Right lobe of liver (tissue), 6 donors: ENCODE measurements around the gene CRYBB1. TPM values are rescaled to one million over a fixed set of nuclear protein-coding genes. Genes with fewer than 3 reads are reported as not detected.

Experiments used
- ATAC-seq, 4 donors: fragments of 200-7000 bp; cut with Tn5 transposase; one replicate each; pipeline ENCODE4 v1.9.1; 2020; ENCODE audit warnings: mild to moderate bottlenecking in 4 of 4, moderate library complexity in 4 of 4
- DNase-seq, 3 donors: peaks; one replicate each; pipeline ENCODE4 v3.0.0-alpha.2; 2020
- H3K27ac ChIP-seq, 3 donors: fragments of 200-600 bp; one replicate each; pipeline ENCODE4 v1.8.0; 2022
- H3K27me3 ChIP-seq, 2 donors: fragments of 200-600 bp; one replicate each; pipeline ENCODE4 v1.8.0; 2022
- H3K36me3 ChIP-seq, 4 donors: fragments of 200-600 bp; sonication (generic) in 1 of 4; one replicate each; pipeline versions ENCODE4 v1.5.1 to v1.8.0; 2017 to 2022; ENCODE audit warnings: control low read depth in 1 of 4
- H3K4me1 ChIP-seq, 4 donors: fragments of 200-600 bp; sonication (generic) in 1 of 4; one replicate each; pipeline versions ENCODE4 v1.5.1 to v1.8.0; 2017 to 2022; ENCODE audit warnings: control low read depth in 1 of 4
- H3K4me3 ChIP-seq, 3 donors: fragments of 200-600 bp; one replicate each; pipeline ENCODE4 v1.8.0; 2022
- H3K9me3 ChIP-seq, 4 donors: fragments of 200-600 bp; sonication (generic) in 1 of 4; one replicate each; pipeline versions ENCODE4 v1.5.1 to v1.8.0; 2017 to 2022; ENCODE audit warnings: control low read depth in 1 of 4
- CTCF ChIP-seq, 4 donors: fragments of 200-600 bp in 3 of 4; fragments of 450-650 bp in 1 of 4; IDR thresholded peaks; one replicate each; pipeline versions ENCODE4 v1.5.1 to v1.8.0; 2016 to 2022; ENCODE audit warnings: antibody characterized with exemption in 4 of 4, mild to moderate bottlenecking in 2 of 4
- POLR2A ChIP-seq: fragments of 450-650 bp; IDR thresholded peaks from one replicate; pipeline ENCODE4 v1.6.1; 2017; ENCODE audit warnings: antibody characterized with exemption, mild to moderate bottlenecking
- WGBS: methylation state at CpG from one replicate; pipeline ENCODE4 v1.1.6; 2018; ENCODE audit warnings: low coverage, low lambda C conversion rate; ENCODE audit not compliant: insufficient coverage; ENCODE audit errors: missing lambda C conversion rate; 5-methylcytosine and 5-hydroxymethylcytosine counted together
- intact Hi-C, 2 donors: fragments of 100-400 bp; cut with DNase I; formaldehyde crosslinking; loops; one replicate each; pipeline versions ENCODE4 v1.11.2 to v1.14.1; 2022
- long read RNA-seq: library from polyadenylated mRNA; unstranded; transcript quantifications from one replicate; pipeline ENCODE4 v2.0.0, GENCODE V29; 2019
- total RNA-seq, 6 experiments: library from RNA; depleted of rRNA in 2 of 6; stranded (reverse); fragments of >200 nt in 2 of 6; fragmentation: NEBNext Ultra II Directional in 3 of 6; extraction: Animal tissue kit (Norgen Biotek cat#: 25700) in 3 of 6; gene quantifications; one replicate each; pipeline versions ENCODE4 v1.1.0 to v1.2.4, GENCODE V29; 2016 to 2023
- donor health status: DM: no; HTN: yes; CAD: no.
- donor health status: DM: no; HTN: no; CAD: no.
- donor health status: DM: no; HTN: no; CAD: no.
- donor health status: DM: no; HTN: yes; CAD: no.
- donor health status: DM: no; HTN: yes; CAD: no.

CRYBB1 gene
- under 1 TPM in 2 of 6 experiments, not detected in 4; 0.53 to 0.59 TPM for total RNA-seq
- long read RNA-seq: 0 reads

GRCh38 chr22:26617271-26618199 lies at the start of gene CRYBB1:
CRYBB1 (minus strand) TSS chr22:26618027; CDS start chr22:26616319, 1,708 bp downstream.
- Histone ChIP-seq H3K27me3 (no peaks in the 10 kb centered on the region), H3K9me3 (no peaks in the 10 kb centered on the region), H3K4me3 (no peak within 1 kb of the TSS), H3K4me1 (no peaks in the 10 kb centered on the region), H3K36me3 (no peaks in the 10 kb centered on the region), H3K27ac (no peak within 1 kb of the TSS)
- ATAC-seq (peak; percentile 60 to 78 (median 64)), DNase-seq (peak in 1 of 3 donors; percentile 23)
- intact Hi-C loops: no loop called here
- 35% methylated on average over 4 of the region's 7 CpGs for WGBS
- TF ChIP-seq CTCF (IDR thresholded peaks at IDR 0.05) (no peak), POLR2A (no peak)

- Histone ChIP-seq H3K27me3 (no peaks in the 10 kb centered on the region), H3K9me3 (no peaks in the 10 kb centered on the region), H3K4me3 (no peak overlapping the region), H3K36me3 (no peaks in the 10 kb centered on the region), H3K27ac (no peak overlapping the region), H3K4me1 (no peaks in the 10 kb centered on the region)
- 70% methylated on average over 6 of the region's 13 CpGs for WGBS
- no peak for ATAC-seq
- DNase-seq: no peak
- no peak for TF ChIP-seq CTCF (IDR thresholded peaks at IDR 0.05)
- no peak for TF ChIP-seq POLR2A
- intact Hi-C loops: loop anchor here in 1 of 2 donors (10.0 kb wide), 1 partner anchor 302 kb away; no protein-coding TSS in a partner anchor
These were observed 49.3 kb upstream of the CRYBB1 start for GRCh38 chr22:26667140-26667539.

- WGBS: 13% methylated on average over 4 of the region's 4 CpGs
- Histone ChIP-seq H3K36me3 (no peaks in the 10 kb centered on the region), H3K9me3 (no peaks in the 10 kb centered on the region), H3K27ac (no peak overlapping the region), H3K27me3 (no peaks in the 10 kb centered on the region), H3K4me1 (no peaks in the 10 kb centered on the region), H3K4me3 (no peak overlapping the region)
- TF ChIP-seq CTCF (IDR thresholded peaks at IDR 0.05) (no peak), POLR2A (no peak)
- ATAC-seq (no peak), DNase-seq (no peak)
- intact Hi-C loops: loop anchor here in 1 of 2 donors (10.0 kb wide), 1 partner anchor 301 kb away; no protein-coding TSS in a partner anchor
These were observed 48.0 kb upstream of the CRYBB1 start for GRCh38 chr22:26665813-26666231.

- H3K4me1 ChIP-seq: peaks cover 0 to 4% (median 0%) of the 10 kb centered on the region in 4 donors
- no peak overlapping the region for H3K27ac ChIP-seq
- intact Hi-C loops: loop anchor here in 1 of 2 donors (10.0 kb wide), 1 partner anchor 299 kb away; no protein-coding TSS in a partner anchor
- DNase-seq: no peak
- WGBS: 66% methylated on average over 7 of the region's 9 CpGs
- H3K36me3 ChIP-seq: no peaks in the 10 kb centered on the region
- H3K4me3 ChIP-seq: no peak overlapping the region
- H3K9me3 ChIP-seq: no peaks in the 10 kb centered on the region
- no peak for ATAC-seq
- TF ChIP-seq CTCF (IDR thresholded peaks at IDR 0.05) (no peak), POLR2A (no peak)
- H3K27me3 ChIP-seq: peaks cover 0 to 8% of the 10 kb centered on the region in 2 donors
These were observed 45.6 kb upstream of the CRYBB1 start for GRCh38 chr22:26663374-26663923.
